Measurements from ENCODE around the gene SPART. TPM values are rescaled to one million over a fixed set of nuclear protein-coding genes. Genes with fewer than 3 reads are reported as not detected.

SPART gene
- polyA plus RNA-seq, 1 donor from 2014 or later, result 52.4 TPM

DNA sequence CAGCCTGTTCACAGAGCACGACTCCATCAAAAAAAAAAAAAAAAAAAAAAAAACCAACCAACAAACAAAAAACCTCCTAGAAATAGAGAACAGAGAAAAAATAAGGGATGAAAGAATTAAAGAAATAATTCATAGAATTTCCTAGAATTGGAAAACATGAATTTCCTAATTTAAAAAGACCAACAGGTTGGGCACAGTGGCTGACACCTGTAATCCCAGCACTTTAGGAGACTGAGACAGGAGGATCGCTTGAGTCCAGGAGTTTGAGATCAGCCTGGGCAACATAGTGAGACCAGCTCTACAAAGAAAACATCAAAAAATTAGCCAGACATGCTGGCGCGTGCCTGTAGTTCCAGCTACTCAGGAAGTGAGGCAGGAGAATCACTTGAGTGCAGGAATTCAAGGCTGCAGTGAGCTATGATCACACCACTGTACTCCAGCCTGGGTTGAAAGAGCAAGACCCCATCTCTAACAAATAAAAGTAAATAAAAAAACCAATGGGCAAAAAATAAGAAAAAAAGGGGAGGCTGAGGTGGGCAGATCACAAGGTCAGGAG, 6.5 kb downstream of the SPART start:
- H3K27me3 ChIP-seq (ENCODE audit: insufficient read depth, low read depth, low read length), result no peaks in the 10 kb centered on the region
- peaks cover 60% of the 10 kb centered on the region for H3K79me2 ChIP-seq (replicated peaks; ENCODE audit: insufficient read depth, low read length)
- no peak overlapping the region for H3K4me3 ChIP-seq (ENCODE audit: low read length)
- H3K9me2 ChIP-seq (ENCODE audit: insufficient read depth, low read length), result no peaks in the 10 kb centered on the region
- no peak for TF ChIP-seq POLR2AphosphoS5 (IDR thresholded peaks at IDR 0.05)
- TF ChIP-seq EP300 (conservative IDR thresholded peaks at IDR 0.05; ENCODE audit: poor library complexity, severe bottlenecking), result no peak
- TF ChIP-seq MXI1 (conservative IDR thresholded peaks at IDR 0.05; ENCODE audit: poor library complexity, severe bottlenecking), result no peak
- no peak for TF ChIP-seq RAD21 (conservative IDR thresholded peaks at IDR 0.05)
- TF ChIP-seq, protein P1, sequence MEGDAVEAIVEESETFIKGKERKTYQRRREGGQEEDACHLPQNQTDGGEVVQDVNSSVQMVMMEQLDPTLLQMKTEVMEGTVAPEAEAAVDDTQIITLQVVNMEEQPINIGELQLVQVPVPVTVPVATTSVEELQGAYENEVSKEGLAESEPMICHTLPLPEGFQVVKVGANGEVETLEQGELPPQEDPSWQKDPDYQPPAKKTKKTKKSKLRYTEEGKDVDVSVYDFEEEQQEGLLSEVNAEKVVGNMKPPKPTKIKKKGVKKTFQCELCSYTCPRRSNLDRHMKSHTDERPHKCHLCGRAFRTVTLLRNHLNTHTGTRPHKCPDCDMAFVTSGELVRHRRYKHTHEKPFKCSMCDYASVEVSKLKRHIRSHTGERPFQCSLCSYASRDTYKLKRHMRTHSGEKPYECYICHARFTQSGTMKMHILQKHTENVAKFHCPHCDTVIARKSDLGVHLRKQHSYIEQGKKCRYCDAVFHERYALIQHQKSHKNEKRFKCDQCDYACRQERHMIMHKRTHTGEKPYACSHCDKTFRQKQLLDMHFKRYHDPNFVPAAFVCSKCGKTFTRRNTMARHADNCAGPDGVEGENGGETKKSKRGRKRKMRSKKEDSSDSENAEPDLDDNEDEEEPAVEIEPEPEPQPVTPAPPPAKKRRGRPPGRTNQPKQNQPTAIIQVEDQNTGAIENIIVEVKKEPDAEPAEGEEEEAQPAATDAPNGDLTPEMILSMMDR (IDR thresholded peaks at IDR 0.05; ENCODE audit: poor library complexity, severe bottlenecking), result no peak
- TF ChIP-seq EZH2 (IDR thresholded peaks at IDR 0.05; ENCODE audit: borderline replicate concordance, insufficient read depth, low read length, poor library complexity, severe bottlenecking), result no peak
- TF ChIP-seq SMC3 (conservative IDR thresholded peaks at IDR 0.05; ENCODE audit: poor library complexity), result no peak
- TF ChIP-seq, protein P2, sequence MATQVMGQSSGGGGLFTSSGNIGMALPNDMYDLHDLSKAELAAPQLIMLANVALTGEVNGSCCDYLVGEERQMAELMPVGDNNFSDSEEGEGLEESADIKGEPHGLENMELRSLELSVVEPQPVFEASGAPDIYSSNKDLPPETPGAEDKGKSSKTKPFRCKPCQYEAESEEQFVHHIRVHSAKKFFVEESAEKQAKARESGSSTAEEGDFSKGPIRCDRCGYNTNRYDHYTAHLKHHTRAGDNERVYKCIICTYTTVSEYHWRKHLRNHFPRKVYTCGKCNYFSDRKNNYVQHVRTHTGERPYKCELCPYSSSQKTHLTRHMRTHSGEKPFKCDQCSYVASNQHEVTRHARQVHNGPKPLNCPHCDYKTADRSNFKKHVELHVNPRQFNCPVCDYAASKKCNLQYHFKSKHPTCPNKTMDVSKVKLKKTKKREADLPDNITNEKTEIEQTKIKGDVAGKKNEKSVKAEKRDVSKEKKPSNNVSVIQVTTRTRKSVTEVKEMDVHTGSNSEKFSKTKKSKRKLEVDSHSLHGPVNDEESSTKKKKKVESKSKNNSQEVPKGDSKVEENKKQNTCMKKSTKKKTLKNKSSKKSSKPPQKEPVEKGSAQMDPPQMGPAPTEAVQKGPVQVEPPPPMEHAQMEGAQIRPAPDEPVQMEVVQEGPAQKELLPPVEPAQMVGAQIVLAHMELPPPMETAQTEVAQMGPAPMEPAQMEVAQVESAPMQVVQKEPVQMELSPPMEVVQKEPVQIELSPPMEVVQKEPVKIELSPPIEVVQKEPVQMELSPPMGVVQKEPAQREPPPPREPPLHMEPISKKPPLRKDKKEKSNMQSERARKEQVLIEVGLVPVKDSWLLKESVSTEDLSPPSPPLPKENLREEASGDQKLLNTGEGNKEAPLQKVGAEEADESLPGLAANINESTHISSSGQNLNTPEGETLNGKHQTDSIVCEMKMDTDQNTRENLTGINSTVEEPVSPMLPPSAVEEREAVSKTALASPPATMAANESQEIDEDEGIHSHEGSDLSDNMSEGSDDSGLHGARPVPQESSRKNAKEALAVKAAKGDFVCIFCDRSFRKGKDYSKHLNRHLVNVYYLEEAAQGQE (IDR thresholded peaks at IDR 0.05; ENCODE audit: borderline replicate concordance), result no peak
- no peak for TF ChIP-seq TAF1 (IDR thresholded peaks at IDR 0.05; ENCODE audit: low read depth)
- H3K4me2 ChIP-seq (ENCODE audit: low read length), result no peak overlapping the region
- no peaks in the 10 kb centered on the region for H4K20me1 ChIP-seq (ENCODE audit: insufficient read depth)
- H3K36me3 ChIP-seq (ENCODE audit: insufficient read depth, low read length), result no peaks in the 10 kb centered on the region
- no peak overlapping the region for H2AFZ ChIP-seq (ENCODE audit: low read depth, low read length)
- H3F3A ChIP-seq (ENCODE audit: insufficient read depth, low read length, poor library complexity, severe bottlenecking), result no peaks in the 10 kb centered on the region
- no peak overlapping the region for H3K27ac ChIP-seq (ENCODE audit: low read length)
- H3K9ac ChIP-seq (ENCODE audit: low read length), result no peak overlapping the region
- H3K9me3 ChIP-seq (ENCODE audit: low read length), result no peaks in the 10 kb centered on the region

DNA sequence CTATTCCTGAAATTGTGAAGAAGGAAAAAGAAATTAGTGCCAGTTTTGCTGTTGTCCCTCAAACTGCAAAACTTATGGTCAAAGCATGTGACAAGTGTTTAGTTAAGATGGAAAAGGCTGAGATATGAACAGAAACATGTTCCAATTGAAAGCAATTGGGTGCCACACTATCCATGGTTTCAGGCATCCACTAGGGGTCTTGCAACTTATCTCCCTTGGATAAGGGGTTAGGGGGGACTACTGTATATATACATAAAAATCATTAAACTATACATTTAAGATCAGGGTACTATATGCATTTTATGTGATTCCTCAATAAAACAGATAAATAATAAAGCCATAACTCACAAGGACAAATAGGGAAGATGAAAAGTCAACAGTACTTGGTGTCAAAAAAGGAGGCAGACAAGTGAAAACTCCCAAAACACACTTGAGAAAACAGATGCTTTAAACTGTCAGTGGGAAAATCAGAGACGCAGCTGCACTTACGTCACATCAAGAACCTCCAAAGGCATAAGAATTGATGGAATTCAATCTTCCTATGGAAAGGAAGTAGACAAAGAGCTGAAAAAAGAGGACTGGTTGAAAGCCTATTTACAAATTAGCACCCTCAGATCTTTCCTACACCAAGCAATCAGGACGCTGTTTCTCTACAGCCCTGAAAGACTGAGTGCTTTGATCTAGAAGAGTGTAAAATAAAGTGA, 8.1 kb downstream of the SPART start:
- Histone ChIP-seq H3K9me2 (ENCODE audit: insufficient read depth, low read length) (no peaks in the 10 kb centered on the region), H3K9ac (ENCODE audit: low read length) (no peak overlapping the region), H4K20me1 (ENCODE audit: insufficient read depth) (no peaks in the 10 kb centered on the region), H3K27ac (ENCODE audit: low read length) (no peak overlapping the region), H3K4me2 (ENCODE audit: low read length) (no peak overlapping the region), H3K27me3 (ENCODE audit: insufficient read depth, low read depth, low read length) (no peaks in the 10 kb centered on the region), H3K36me3 (ENCODE audit: insufficient read depth, low read length) (no peaks in the 10 kb centered on the region), H3K79me2 (replicated peaks; ENCODE audit: insufficient read depth, low read length) (peaks cover 45% of the 10 kb centered on the region), H3K9me3 (ENCODE audit: low read length) (no peaks in the 10 kb centered on the region), H3K4me3 (ENCODE audit: low read length) (no peak overlapping the region), H3F3A (ENCODE audit: insufficient read depth, low read length, poor library complexity, severe bottlenecking) (no peaks in the 10 kb centered on the region), H2AFZ (ENCODE audit: low read depth, low read length) (no peak overlapping the region)
- TF ChIP-seq, protein P2 (IDR thresholded peaks at IDR 0.05; ENCODE audit: borderline replicate concordance), result no peak
- TF ChIP-seq, protein P1 (IDR thresholded peaks at IDR 0.05; ENCODE audit: poor library complexity, severe bottlenecking), result no peak
- TF ChIP-seq SMC3 (conservative IDR thresholded peaks at IDR 0.05; ENCODE audit: poor library complexity) (no peak), EP300 (conservative IDR thresholded peaks at IDR 0.05; ENCODE audit: poor library complexity, severe bottlenecking) (no peak), TAF1 (IDR thresholded peaks at IDR 0.05; ENCODE audit: low read depth) (no peak), POLR2AphosphoS5 (IDR thresholded peaks at IDR 0.05) (no peak), RAD21 (conservative IDR thresholded peaks at IDR 0.05) (no peak), MXI1 (conservative IDR thresholded peaks at IDR 0.05; ENCODE audit: poor library complexity, severe bottlenecking) (no peak), EZH2 (IDR thresholded peaks at IDR 0.05; ENCODE audit: borderline replicate concordance, insufficient read depth, low read length, poor library complexity, severe bottlenecking) (no peak)

All from neural cell (in vitro differentiated cells).